Measurements from ENCODE around the gene TBX18.
A peak's percentile ranks its signal among the peaks of the same experiment; 100 is the strongest.

The TBX18 gene

GRCh38 chr6:84718038-84718955, 46.1 kb downstream of the TBX18 start:
- no peak for TF ChIP-seq CTCF (conservative IDR thresholded peaks at IDR 0.05; ENCODE audit: control insufficient read depth, insufficient read depth, low read depth, low read length)

GRCh38 chr6:84709121-84709520, 55.3 kb downstream of the TBX18 start:
- no peak overlapping the region for H3K4me3 ChIP-seq (ENCODE audit: control insufficient read depth, low read depth, low read length)
- TF ChIP-seq CTCF (conservative IDR thresholded peaks at IDR 0.05; ENCODE audit: control insufficient read depth, insufficient read depth, low read depth, low read length), result no peak
- DNase-seq (ENCODE audit: low read depth), result no peak

More at GRCh38 chr6:84718038-84718955, 46.1 kb downstream of the TBX18 start:
- DNase-seq (ENCODE audit: low read depth), result peak; percentile 15
- H3K4me3 ChIP-seq (ENCODE audit: control insufficient read depth, low read depth, low read length), result no peak overlapping the region

DNA sequence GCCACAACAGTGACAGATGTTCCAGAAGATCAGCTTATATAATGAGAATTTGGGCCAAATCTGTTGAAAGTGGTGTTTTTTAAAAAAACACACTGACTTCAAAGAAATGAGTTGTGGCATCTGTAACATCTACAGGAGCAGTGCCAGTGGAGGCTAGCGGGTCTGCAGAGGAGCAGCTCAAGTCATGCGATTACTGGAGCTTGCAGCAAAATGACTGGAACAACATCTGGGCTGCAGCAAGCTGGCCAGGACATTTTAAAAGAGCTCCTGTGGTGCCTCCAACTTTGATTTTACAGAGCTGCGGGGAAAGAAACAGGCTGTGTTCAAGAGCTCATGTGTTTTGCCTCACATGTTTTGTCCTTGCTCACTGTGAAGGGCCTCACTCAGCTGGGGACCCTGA, 57.2 kb downstream of the TBX18 start:
- H3K4me3 ChIP-seq (ENCODE audit: control insufficient read depth, low read depth, low read length), result no peak overlapping the region
- DNase-seq (ENCODE audit: low read depth), result no peak
- no peak for TF ChIP-seq CTCF (conservative IDR thresholded peaks at IDR 0.05; ENCODE audit: control insufficient read depth, insufficient read depth, low read depth, low read length)

GRCh38 chr6:84696166-84696565, 68.2 kb downstream of the TBX18 start:
- no peak for TF ChIP-seq CTCF (conservative IDR thresholded peaks at IDR 0.05; ENCODE audit: control insufficient read depth, insufficient read depth, low read depth, low read length)
- DNase-seq (ENCODE audit: low read depth), result no peak
- no peak overlapping the region for H3K4me3 ChIP-seq (ENCODE audit: control insufficient read depth, low read depth, low read length)

DNA sequence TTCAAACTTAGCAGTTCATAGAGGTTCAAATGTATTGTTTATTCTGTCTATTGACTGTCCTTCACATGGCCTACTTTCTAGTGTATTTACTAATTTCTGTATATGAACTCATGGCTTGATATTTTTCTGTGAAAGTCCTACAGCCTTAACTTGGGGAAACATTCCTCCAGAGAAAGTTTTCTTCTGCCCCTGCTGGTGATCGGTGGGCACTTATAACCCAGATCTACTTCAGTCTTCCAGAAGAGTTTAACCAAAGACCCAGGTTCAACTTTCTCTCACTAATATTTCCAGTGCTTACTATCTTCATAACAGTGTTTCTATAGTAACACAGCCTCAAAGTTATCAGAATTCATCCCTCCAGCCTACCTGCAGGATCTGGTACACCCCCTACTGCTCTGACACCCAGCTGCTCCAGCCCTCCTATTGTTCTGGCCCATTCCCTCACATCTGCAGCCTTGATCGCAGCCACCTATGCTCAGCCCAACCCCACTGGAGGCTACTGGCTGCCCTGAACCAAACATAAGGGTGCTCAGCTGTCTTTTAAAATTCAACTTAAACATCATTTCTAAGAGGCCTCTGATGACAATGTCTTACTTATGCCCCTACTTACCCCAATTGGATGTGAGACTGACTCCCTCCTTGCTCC, 72.3 kb downstream of the TBX18 start:
- TF ChIP-seq CTCF (conservative IDR thresholded peaks at IDR 0.05; ENCODE audit: control insufficient read depth, insufficient read depth, low read depth, low read length), result no peak
- H3K4me3 ChIP-seq (ENCODE audit: control insufficient read depth, low read depth, low read length), result no peak overlapping the region
- no peak for DNase-seq (ENCODE audit: low read depth)

- DNase-seq (ENCODE audit: low read depth), result peak; percentile 21
- H3K4me3 ChIP-seq (ENCODE audit: control insufficient read depth, low read depth, low read length), result no peak overlapping the region
- TF ChIP-seq CTCF (conservative IDR thresholded peaks at IDR 0.05; ENCODE audit: control insufficient read depth, insufficient read depth, low read depth, low read length), result no peak
Measured at GRCh38 chr6:84688141-84688873, 76.1 kb downstream of the TBX18 start.
